ENCODE results near the gene DGCR2. TPM values are rescaled to one million over a fixed set of nuclear protein-coding genes. Genes with fewer than 3 reads are reported as not detected.
A peak's percentile ranks its signal among the peaks of the same experiment; 100 is the strongest.
"Not testable (repeated sequence)": the region's sequence is repeated elsewhere in the genome, so short reads cannot be mapped to it uniquely, and the experiment has no call there.

The DGCR2 gene
- total RNA-seq, 8 experiments from 2014 or later, result 31.2 to 53.9 (median 34.0) TPM

DNA sequence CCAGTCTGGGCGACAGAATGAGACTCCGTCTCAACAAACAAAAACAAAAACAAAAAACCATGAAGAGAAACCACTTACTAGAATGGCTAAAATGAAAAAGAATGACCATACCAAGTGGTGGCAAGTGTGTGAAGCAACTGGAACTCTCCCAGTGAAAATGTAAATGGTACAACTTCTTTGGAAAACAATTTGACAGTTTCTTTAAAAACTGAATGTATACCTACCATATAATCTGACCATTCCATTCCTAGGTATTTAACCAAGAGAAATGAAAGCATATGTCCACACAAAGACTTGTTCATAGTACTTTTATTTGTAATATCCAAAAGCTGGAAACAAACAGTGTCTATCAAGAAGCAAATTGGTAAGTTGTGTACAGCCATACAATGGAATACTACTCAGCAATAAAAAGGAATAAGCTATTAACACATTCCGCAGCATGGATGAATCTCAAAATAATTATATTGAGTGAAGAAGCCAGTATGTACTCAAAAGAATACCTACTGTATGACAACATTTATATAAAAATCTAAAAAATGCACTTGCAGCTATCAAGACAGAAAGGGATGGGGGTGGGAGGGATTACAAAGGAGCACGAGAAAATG lies 27.7 kb downstream of the DGCR2 start:
- in situ Hi-C loops (cut with MboI; ENCODE audit: low pct_unique_long_range_greater_than_20kb in 2 of 9, low sequenced_read_pairs in 9 of 9, unreplicated experiment in 9 of 9), result loop anchor here in 2 of 9 experiments (25.0 kb wide), 2 partner anchors 107 to 268 kb away; no protein-coding TSS in a partner anchor
- Histone ChIP-seq H3K4me3 (no peak overlapping the region), H3K4me1 (replicated peaks in 1 of 2) (no peaks in the 10 kb centered on the region), H3K27ac (no peak overlapping the region)
- no peak for ATAC-seq (replicated peaks in 6 of 8)
- 82 to 100% (median 100%) methylated on average over 1 to 3 of the region's 4 CpGs; no CpG with 5 or more reads in 1 of the 10 experiments for WGBS, 10 experiments

DNA sequence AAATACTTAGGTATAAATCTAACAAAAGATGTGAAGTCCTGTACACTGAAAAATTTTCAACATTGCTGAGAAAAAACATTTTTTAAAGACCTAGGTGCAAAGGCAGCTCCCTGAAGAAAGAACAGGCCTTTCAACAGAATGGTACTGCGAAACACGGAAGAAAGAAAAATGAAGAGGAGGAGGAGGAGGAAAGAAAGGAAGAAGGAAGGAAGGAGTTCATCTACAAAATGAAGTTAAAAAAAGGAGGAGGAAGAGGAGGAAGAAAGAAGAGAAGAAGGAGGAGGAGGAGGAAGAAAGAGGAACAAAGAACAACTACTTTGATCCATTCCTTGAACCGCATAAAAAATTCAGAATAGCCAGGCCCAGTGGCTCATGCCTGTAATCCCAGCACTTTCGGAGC lies 29.5 kb downstream of the DGCR2 start:
- Histone ChIP-seq H3K4me1 (replicated peaks in 1 of 2) (no peaks in the 10 kb centered on the region), H3K27ac (no peak overlapping the region), H3K4me3 (no peak overlapping the region)
- in situ Hi-C loops (cut with MboI; ENCODE audit: low pct_unique_long_range_greater_than_20kb in 2 of 9, low sequenced_read_pairs in 9 of 9, unreplicated experiment in 9 of 9), result loop anchor here in 2 of 9 experiments (25.0 kb wide), 2 partner anchors 105 to 270 kb away; no protein-coding TSS in a partner anchor
- ATAC-seq (replicated peaks in 6 of 8), result no peak
- WGBS, 10 experiments, result 86 to 100% (median 96%) methylated on average over 2 to 4 of the region's 4 CpGs; no CpG with 5 or more reads in 1 of the 10 experiments

DNA sequence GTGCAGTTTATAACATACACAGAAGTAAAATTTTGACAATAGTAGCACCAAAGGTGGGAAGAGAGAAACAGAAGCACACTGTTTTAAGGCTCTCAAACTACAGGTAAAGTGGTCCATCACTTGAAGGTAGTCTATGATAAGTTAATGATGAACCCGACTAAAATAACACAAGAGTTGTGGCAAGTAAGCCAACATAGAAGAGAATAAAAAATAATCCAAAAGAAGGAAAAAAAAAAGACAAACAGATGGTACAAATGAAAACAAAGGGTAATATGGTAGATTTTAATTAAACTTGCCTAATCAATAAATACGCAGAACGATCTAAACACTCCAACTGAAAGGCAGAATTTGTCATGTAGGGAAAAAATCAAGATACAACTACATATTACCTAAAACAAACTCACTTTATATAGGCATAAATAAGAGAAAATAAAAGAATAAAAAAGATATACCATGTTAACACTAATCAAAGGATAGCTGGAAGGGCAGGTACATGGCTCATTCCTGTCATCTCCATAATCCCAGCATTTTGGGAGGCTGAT lies 31.6 kb downstream of the DGCR2 start:
- 63 to 97% (median 88%) methylated on average over 2 to 3 of the region's 3 CpGs; no CpG with 5 or more reads in 2 of the 10 experiments for WGBS, 10 experiments
- no peak overlapping the region for H3K27ac ChIP-seq
- in situ Hi-C loops (cut with MboI; ENCODE audit: low pct_unique_long_range_greater_than_20kb in 2 of 9, low sequenced_read_pairs in 9 of 9, unreplicated experiment in 9 of 9), result loop anchor here in 2 of 9 experiments (25.0 kb wide), 2 partner anchors 103 to 272 kb away; no protein-coding TSS in a partner anchor
- ATAC-seq (replicated peaks in 6 of 8), result no peak
- H3K4me1 ChIP-seq (replicated peaks in 1 of 2), result no peaks in the 10 kb centered on the region
- no peak overlapping the region for H3K4me3 ChIP-seq

DNA sequence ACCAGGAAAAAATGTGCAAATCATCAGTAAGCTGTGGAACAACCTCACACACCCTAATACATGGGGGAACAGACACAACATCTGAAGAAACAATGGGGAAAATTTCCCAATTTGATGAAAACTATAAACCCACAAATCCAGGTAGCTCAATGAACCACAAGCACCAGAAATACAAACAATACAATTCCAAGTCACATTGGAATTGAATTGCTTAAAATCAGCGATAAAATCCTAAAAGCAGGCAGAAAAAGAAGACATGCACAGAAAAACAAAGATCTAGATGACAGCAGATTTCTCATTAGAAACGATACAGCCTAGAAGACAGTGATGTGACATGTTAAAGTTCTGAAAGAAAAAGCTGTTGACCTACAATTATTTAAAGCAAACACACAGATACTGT lies 32.0 kb downstream of the DGCR2 start:
- Histone ChIP-seq H3K27ac (no peak overlapping the region), H3K4me1 (replicated peaks in 1 of 2) (no peaks in the 10 kb centered on the region), H3K4me3 (no peak overlapping the region)
- WGBS, 10 experiments, result 57 to 100% (median 92%) methylated on average over 1 to 2 of the region's 2 CpGs; no CpG with 5 or more reads in 1 of the 10 experiments
- in situ Hi-C loops (cut with MboI; ENCODE audit: low pct_unique_long_range_greater_than_20kb in 2 of 9, low sequenced_read_pairs in 9 of 9, unreplicated experiment in 9 of 9), result loop anchor here in 2 of 9 experiments (25.0 kb wide), 2 partner anchors 103 to 272 kb away; no protein-coding TSS in a partner anchor
- ATAC-seq (replicated peaks in 6 of 8), result no peak

DNA sequence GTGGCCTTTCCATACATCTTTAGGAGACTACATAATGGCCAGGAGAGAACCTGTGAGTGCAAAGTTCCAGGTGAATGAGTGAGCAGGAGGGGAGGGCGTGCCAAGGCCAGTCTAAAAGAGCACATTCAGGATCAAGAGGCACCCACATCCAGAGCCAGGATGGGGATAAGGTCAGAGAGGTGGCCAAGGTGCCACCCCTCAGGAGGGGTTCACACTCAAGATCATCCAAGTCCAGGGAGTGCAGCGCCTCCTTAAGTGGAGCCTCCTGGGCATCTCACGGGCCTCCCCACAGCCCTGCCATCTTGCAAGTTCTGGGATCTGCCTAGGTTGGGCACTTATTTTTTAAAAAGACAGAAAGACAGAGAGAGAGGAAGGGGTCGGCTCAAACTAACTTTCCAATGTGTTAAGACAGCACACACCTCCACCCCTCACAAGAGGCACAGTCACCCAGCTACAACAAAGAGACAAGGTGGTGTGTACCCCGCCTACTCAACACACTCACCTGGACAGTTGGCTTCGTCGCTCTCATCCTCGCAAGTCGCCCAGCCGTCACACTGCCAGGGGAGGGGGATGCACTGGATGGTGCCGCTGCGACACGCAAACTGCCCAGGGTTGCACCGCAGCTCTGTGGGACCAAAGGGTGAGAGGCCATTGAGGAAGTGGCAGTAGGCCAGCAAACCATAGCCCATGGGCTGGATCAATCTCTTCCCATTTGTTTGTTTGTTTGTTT lies 33.2 kb downstream of the DGCR2 start:
- 94 to 100% (median 99%) methylated on average over 2 to 11 of the region's 14 CpGs; no CpG with 5 or more reads in 6 of the 10 experiments for WGBS, 10 experiments
- no peak overlapping the region for H3K4me3 ChIP-seq
- no peak for ATAC-seq (replicated peaks in 6 of 8)
- no peak overlapping the region for H3K27ac ChIP-seq
- H3K4me1 ChIP-seq (replicated peaks in 1 of 2), result no peaks in the 10 kb centered on the region
- in situ Hi-C loops (cut with MboI; ENCODE audit: low pct_unique_long_range_greater_than_20kb in 2 of 9, low sequenced_read_pairs in 9 of 9, unreplicated experiment in 9 of 9), result loop anchor here in 2 of 9 experiments (25.0 kb wide), 2 partner anchors 102 to 273 kb away; no protein-coding TSS in a partner anchor

DNA sequence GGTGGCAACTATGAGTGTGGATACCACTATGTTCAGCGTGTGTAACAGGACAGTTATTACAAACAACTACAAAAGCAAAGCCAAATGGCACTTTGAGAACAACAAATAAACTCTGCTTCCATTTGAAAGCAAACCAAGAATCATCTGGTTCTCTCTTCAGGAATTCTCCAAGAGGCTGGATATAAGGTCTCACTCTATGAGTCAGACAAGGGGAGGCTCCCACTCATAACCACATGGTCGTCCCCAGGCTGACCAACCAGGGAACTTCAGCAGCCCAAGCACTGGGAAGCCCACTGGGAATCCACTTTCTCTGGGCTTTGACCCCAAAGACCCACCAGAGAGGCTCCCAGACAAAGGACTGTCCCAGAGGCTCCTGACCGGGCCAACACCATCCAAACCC lies 35.3 kb downstream of the DGCR2 start:
- peak in 2 of 8 experiments; percentile 92 to 94 for ATAC-seq (replicated peaks in 6 of 8)
- Histone ChIP-seq H3K4me1 (replicated peaks in 1 of 2) (no peaks in the 10 kb centered on the region), H3K4me3 (no peak overlapping the region), H3K27ac (no peak overlapping the region)
- 80 to 100% (median 100%) methylated on average over 1 to 2 of the region's 3 CpGs; no CpG with 5 or more reads in 3 of the 10 experiments for WGBS, 10 experiments
- in situ Hi-C loops (cut with MboI; ENCODE audit: low pct_unique_long_range_greater_than_20kb in 2 of 9, low sequenced_read_pairs in 9 of 9, unreplicated experiment in 9 of 9), result loop anchor here in 2 of 9 experiments (25.0 kb wide), 2 partner anchors 100 to 275 kb away; no protein-coding TSS in a partner anchor

DNA sequence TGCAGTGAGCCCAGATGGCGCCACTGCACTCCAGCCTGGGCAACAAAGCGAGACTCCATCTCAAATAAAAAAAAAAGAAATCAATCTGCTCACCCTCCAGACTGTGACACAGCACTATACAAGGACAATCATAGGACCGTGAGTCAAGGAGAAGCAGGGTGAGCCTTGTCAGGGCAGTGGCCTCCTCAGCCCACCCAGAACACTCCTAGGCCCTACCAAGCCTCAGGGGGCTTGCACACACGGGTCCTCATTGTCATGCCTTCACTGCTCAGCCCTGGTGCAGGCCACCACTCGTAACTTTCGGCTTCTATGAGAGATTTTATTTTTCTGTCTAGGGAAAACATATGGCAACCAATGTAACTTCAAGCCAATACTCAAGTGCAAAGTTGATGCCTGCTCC lies 35.8 kb downstream of the DGCR2 start:
- ATAC-seq (replicated peaks in 6 of 8), result peak in 4 of 8 experiments; percentile 26 to 68 (median 60)
- Histone ChIP-seq H3K4me1 (replicated peaks in 1 of 2) (no peaks in the 10 kb centered on the region), H3K4me3 (no peak overlapping the region), H3K27ac (peak overlapping the region in 1 of 2 donors; percentile 20)
- in situ Hi-C loops (cut with MboI; ENCODE audit: low pct_unique_long_range_greater_than_20kb in 2 of 9, low sequenced_read_pairs in 9 of 9, unreplicated experiment in 9 of 9), result loop anchor here in 2 of 9 experiments (25.0 kb wide), 2 partner anchors 99 to 276 kb away; no protein-coding TSS in a partner anchor
- 73 to 100% (median 92%) methylated on average over 2 to 3 of the region's 6 CpGs; no CpG with 5 or more reads in 5 of the 10 experiments for WGBS, 10 experiments

DNA sequence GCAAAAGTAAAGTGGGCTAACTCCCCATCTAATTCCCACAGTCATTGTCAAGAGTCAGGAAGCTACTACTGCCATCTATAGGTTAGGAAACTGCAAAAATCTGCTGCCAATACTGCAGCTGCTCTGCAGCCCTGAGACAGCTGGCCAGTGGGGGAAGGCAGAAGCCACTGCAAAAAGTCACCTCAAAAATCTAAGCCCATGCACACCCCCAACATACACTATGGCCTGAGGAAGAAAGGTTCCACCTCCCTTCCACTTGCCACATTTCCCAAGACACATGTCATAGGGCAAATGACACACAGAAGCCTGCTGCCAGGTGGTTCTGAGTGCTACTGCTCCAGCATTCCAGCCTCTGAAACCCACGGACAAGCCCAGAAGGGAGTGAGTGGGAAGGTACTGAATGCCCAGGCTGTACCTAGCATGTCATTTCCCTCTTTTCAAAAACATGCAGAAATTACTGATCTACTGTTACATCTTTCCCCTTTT lies 36.9 kb downstream of the DGCR2 start:
- 0 to 90% (median 42%) methylated on average over 1 of the region's 1 CpG; no CpG with 5 or more reads in 6 of the 10 experiments for WGBS, 10 experiments
- ATAC-seq (replicated peaks in 6 of 8), result peak in 4 of 8 experiments; percentile 47 to 80 (median 74)
- H3K27ac ChIP-seq, result peak overlapping the region in 1 of 2 donors; percentile 21
- in situ Hi-C loops (cut with MboI; ENCODE audit: low pct_unique_long_range_greater_than_20kb in 2 of 9, low sequenced_read_pairs in 9 of 9, unreplicated experiment in 9 of 9), result loop anchor here in 2 of 9 experiments (25.0 kb wide), 2 partner anchors 98 to 277 kb away; no protein-coding TSS in a partner anchor
- H3K4me1 ChIP-seq (replicated peaks in 1 of 2), result no peaks in the 10 kb centered on the region
- no peak overlapping the region for H3K4me3 ChIP-seq

DNA sequence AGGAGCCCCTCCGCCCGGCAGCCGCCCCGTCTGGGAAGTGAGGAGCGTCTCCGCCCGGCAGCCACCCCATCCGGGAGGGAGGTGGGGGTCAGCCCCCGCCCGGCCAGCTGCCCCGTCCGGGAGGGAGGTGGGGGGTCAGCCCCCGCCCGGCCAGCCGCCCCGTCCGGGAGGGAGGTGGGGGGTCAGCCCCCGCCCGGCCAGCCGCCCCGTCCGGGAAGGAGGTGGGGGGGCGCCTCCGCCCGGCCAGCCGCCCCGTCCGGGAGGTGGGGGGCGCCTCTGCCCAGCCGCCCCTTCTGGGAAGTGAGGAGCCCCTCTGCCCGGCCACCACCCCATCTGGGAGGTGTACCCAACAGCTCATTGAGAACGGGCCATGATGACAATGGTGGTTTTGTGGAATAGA lies 37.6 kb downstream of the DGCR2 start:
- in situ Hi-C loops (cut with MboI; ENCODE audit: low pct_unique_long_range_greater_than_20kb in 2 of 9, low sequenced_read_pairs in 9 of 9, unreplicated experiment in 9 of 9), result loop anchor here in 2 of 9 experiments (25.0 kb wide), 2 partner anchors 97 to 278 kb away; no protein-coding TSS in a partner anchor
- H3K4me3 ChIP-seq; H3K27ac ChIP-seq; ATAC-seq (replicated peaks in 6 of 8); H3K4me1 ChIP-seq (replicated peaks in 1 of 2): not testable (repeated sequence)
- no CpG with 5 or more reads among the region's 32 CpGs for WGBS, 10 experiments

DNA sequence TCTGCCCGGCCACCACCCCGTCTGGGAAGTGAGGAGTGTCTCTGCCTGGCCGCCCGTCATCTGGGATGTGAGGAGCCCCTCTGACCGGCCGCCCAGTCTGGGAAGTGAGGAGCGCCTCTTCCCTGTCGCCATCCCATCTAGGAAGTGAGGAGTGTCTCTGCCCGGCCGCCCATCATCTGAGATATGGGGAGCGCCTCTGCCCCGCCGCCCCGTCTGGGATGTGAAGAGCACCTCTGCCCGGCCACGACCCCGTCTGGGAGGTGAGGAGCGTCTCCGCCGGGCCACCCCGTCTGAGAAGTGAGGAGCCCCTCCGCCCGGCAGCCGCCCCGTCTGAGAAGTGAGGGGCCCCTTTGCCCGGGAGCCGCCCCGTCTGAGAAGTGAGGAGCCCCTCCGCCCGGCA lies 38.1 kb downstream of the DGCR2 start:
- WGBS, 10 experiments, result no CpG with 5 or more reads among the region's 30 CpGs
- not testable (repeated sequence) for H3K4me1 ChIP-seq (replicated peaks in 1 of 2); ATAC-seq (replicated peaks in 6 of 8); H3K27ac ChIP-seq; H3K4me3 ChIP-seq
- in situ Hi-C loops (cut with MboI; ENCODE audit: low pct_unique_long_range_greater_than_20kb in 2 of 9, low sequenced_read_pairs in 9 of 9, unreplicated experiment in 9 of 9), result loop anchor here in 2 of 9 experiments (25.0 kb wide), 2 partner anchors 97 to 278 kb away; no protein-coding TSS in a partner anchor

DNA sequence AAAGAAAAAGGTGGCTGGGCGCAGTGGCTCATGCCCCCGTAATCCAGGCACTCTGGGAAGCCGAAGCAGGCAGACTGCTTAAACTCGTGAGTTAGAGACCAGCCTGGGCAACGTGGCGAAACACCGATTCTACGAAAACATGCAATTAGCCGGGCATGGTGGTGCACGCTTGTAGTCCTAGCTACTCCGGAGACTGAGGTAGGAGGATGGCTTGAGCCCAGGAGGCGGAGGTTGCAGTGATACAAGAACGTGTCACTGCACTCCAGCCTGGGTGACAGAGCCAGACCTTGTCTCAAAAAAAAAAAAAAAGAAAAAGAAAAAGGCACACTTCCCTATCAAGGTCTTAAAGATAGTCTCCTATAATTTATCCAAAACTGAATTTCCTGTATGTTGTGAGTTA lies 39.4 kb downstream of the DGCR2 start:
- in situ Hi-C loops (cut with MboI; ENCODE audit: low pct_unique_long_range_greater_than_20kb in 2 of 9, low sequenced_read_pairs in 9 of 9, unreplicated experiment in 9 of 9), result loop anchor here in 2 of 9 experiments (25.0 kb wide), 2 partner anchors 95 to 280 kb away; no protein-coding TSS in a partner anchor
- no peaks in the 10 kb centered on the region for H3K4me1 ChIP-seq (replicated peaks in 1 of 2)
- WGBS, 10 experiments, result 76 to 100% (median 97%) methylated on average over 1 to 8 of the region's 13 CpGs; no CpG with 5 or more reads in 1 of the 10 experiments

DNA sequence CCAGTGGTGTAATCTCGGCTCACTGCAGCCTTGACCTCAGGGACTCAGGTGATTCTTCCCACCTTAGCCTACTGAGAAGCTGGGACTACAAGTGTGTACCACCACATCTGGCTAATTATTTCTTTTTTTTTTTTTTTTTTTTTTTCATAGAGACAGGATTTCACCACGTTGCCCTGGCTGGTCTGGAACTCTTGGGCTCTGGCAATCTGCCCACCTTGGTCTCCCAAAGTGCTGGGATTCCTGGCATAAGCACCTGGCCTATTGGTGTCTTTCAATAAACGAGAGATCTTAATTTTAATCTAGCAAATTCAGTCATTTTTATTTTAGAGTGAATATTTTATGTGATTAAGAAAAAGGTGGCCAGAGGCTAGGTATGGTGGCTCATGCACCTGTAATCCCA lies 40.1 kb downstream of the DGCR2 start:
- no peak overlapping the region for H3K4me3 ChIP-seq
- H3K4me1 ChIP-seq (replicated peaks in 1 of 2), result no peaks in the 10 kb centered on the region
- in situ Hi-C loops (cut with MboI; ENCODE audit: low pct_unique_long_range_greater_than_20kb in 2 of 9, low sequenced_read_pairs in 9 of 9, unreplicated experiment in 9 of 9), result loop anchor here in 2 of 9 experiments (25.0 kb wide), 2 partner anchors 95 to 280 kb away; no protein-coding TSS in a partner anchor
- no peak overlapping the region for H3K27ac ChIP-seq
- WGBS, 10 experiments, result 50 to 100% (median 100%) methylated on average over 1 to 2 of the region's 3 CpGs; no CpG with 5 or more reads in 1 of the 10 experiments
- no peak for ATAC-seq (replicated peaks in 6 of 8)

More for the DNA sequence above, 39.4 kb downstream of the DGCR2 start:
- Histone ChIP-seq H3K4me3 (no peak overlapping the region), H3K27ac (no peak overlapping the region)
- ATAC-seq (replicated peaks in 6 of 8), result no peak

Data from motor neuron (in vitro differentiated cells).